ENCODE results near the gene DCANP1.

GRCh38 chr5:135483254-135483653 lies 36.1 kb upstream of the DCANP1 start:
- no peak for TF ChIP-seq CTCF (optimal IDR thresholded peaks at IDR 0.05 in 1 of 3, IDR thresholded peaks at IDR 0.05 in 1 of 3, conservative IDR thresholded peaks at IDR 0.05 in 1 of 3; ENCODE audit: extremely low read depth in 1 of 3, insufficient read depth in 2 of 3, low read length in 3 of 3)
- no peak for TF ChIP-seq EZH2 (IDR thresholded peaks at IDR 0.05; ENCODE audit: low read length)

All from keratinocyte (primary cell).